ENCODE measurements around the gene TOM1L2.

Gene TOM1L2

GRCh38 chr17:17815062-17815406 is 157.2 kb downstream of the TOM1L2 start:
- peaks cover 60% of the 10 kb centered on the region for H3K36me3 ChIP-seq (ENCODE audit: control insufficient read depth, insufficient read depth, low read length)
- H3K27ac ChIP-seq (ENCODE audit: low read depth, low read length): no peak overlapping the region
- peaks cover 12% of the 10 kb centered on the region for H3K27me3 ChIP-seq (ENCODE audit: control insufficient read depth, insufficient read depth, low read length)
- H3K4me1 ChIP-seq (ENCODE audit: control insufficient read depth, insufficient read depth, low read length): peaks cover 17% of the 10 kb centered on the region
- H3K4me3 ChIP-seq (ENCODE audit: low read depth, low read length): no peak overlapping the region
- no peaks in the 10 kb centered on the region for H3K9me3 ChIP-seq (ENCODE audit: control insufficient read depth, insufficient read depth, low read length)
- no peak overlapping the region for H3K9ac ChIP-seq (ENCODE audit: low read depth, low read length)

GRCh38 chr17:17814162-17815061 is 157.8 kb downstream of the TOM1L2 start:
- H3K9me3 ChIP-seq (ENCODE audit: control insufficient read depth, insufficient read depth, low read length): no peaks in the 10 kb centered on the region
- H3K36me3 ChIP-seq (ENCODE audit: control insufficient read depth, insufficient read depth, low read length): peaks cover 56% of the 10 kb centered on the region
- H3K9ac ChIP-seq (ENCODE audit: low read depth, low read length): no peak overlapping the region
- H3K4me3 ChIP-seq (ENCODE audit: low read depth, low read length): no peak overlapping the region
- H3K27ac ChIP-seq (ENCODE audit: low read depth, low read length): no peak overlapping the region
- peaks cover 17% of the 10 kb centered on the region for H3K4me1 ChIP-seq (ENCODE audit: control insufficient read depth, insufficient read depth, low read length)
- H3K27me3 ChIP-seq (ENCODE audit: control insufficient read depth, insufficient read depth, low read length): peaks cover 16% of the 10 kb centered on the region

GRCh38 chr17:17813725-17814095 is 158.5 kb downstream of the TOM1L2 start:
- H3K27me3 ChIP-seq (ENCODE audit: control insufficient read depth, insufficient read depth, low read length): peaks cover 23% of the 10 kb centered on the region
- H3K36me3 ChIP-seq (ENCODE audit: control insufficient read depth, insufficient read depth, low read length): peaks cover 48% of the 10 kb centered on the region
- no peak overlapping the region for H3K4me3 ChIP-seq (ENCODE audit: low read depth, low read length)
- H3K9ac ChIP-seq (ENCODE audit: low read depth, low read length): no peak overlapping the region
- no peaks in the 10 kb centered on the region for H3K9me3 ChIP-seq (ENCODE audit: control insufficient read depth, insufficient read depth, low read length)
- no peak overlapping the region for H3K27ac ChIP-seq (ENCODE audit: low read depth, low read length)
- peaks cover 17% of the 10 kb centered on the region for H3K4me1 ChIP-seq (ENCODE audit: control insufficient read depth, insufficient read depth, low read length)

GRCh38 chr17:17813055-17813724 is 159.0 kb downstream of the TOM1L2 start:
- Histone ChIP-seq H3K4me3 (ENCODE audit: low read depth, low read length) (no peak overlapping the region), H3K4me1 (ENCODE audit: control insufficient read depth, insufficient read depth, low read length) (peaks cover 17% of the 10 kb centered on the region), H3K9ac (ENCODE audit: low read depth, low read length) (no peak overlapping the region), H3K27ac (ENCODE audit: low read depth, low read length) (no peak overlapping the region), H3K27me3 (ENCODE audit: control insufficient read depth, insufficient read depth, low read length) (peaks cover 27% of the 10 kb centered on the region), H3K36me3 (ENCODE audit: control insufficient read depth, insufficient read depth, low read length) (peaks cover 44% of the 10 kb centered on the region), H3K9me3 (ENCODE audit: control insufficient read depth, insufficient read depth, low read length) (no peaks in the 10 kb centered on the region)

- Histone ChIP-seq H3K27ac (ENCODE audit: low read depth, low read length) (no peak overlapping the region), H3K4me3 (ENCODE audit: low read depth, low read length) (no peak overlapping the region), H3K9me3 (ENCODE audit: control insufficient read depth, insufficient read depth, low read length) (no peaks in the 10 kb centered on the region), H3K9ac (ENCODE audit: low read depth, low read length) (no peak overlapping the region), H3K4me1 (ENCODE audit: control insufficient read depth, insufficient read depth, low read length) (peaks cover 14% of the 10 kb centered on the region), H3K27me3 (ENCODE audit: control insufficient read depth, insufficient read depth, low read length) (peaks cover 27% of the 10 kb centered on the region), H3K36me3 (ENCODE audit: control insufficient read depth, insufficient read depth, low read length) (peaks cover 40% of the 10 kb centered on the region)
These were observed 159.8 kb downstream of the TOM1L2 start for GRCh38 chr17:17812211-17813054.

- H3K27ac ChIP-seq (ENCODE audit: low read depth, low read length): no peak overlapping the region
- peaks cover 14% of the 10 kb centered on the region for H3K4me1 ChIP-seq (ENCODE audit: control insufficient read depth, insufficient read depth, low read length)
- H3K36me3 ChIP-seq (ENCODE audit: control insufficient read depth, insufficient read depth, low read length): peaks cover 32% of the 10 kb centered on the region
- no peaks in the 10 kb centered on the region for H3K9me3 ChIP-seq (ENCODE audit: control insufficient read depth, insufficient read depth, low read length)
- H3K27me3 ChIP-seq (ENCODE audit: control insufficient read depth, insufficient read depth, low read length): peaks cover 27% of the 10 kb centered on the region
- no peak overlapping the region for H3K4me3 ChIP-seq (ENCODE audit: low read depth, low read length)
- no peak overlapping the region for H3K9ac ChIP-seq (ENCODE audit: low read depth, low read length)
These were observed 160.6 kb downstream of the TOM1L2 start for GRCh38 chr17:17811381-17812210.

GRCh38 chr17:17810895-17811248 is 161.3 kb downstream of the TOM1L2 start:
- H3K4me3 ChIP-seq (ENCODE audit: low read depth, low read length): peak overlapping the region; percentile 59
- H3K36me3 ChIP-seq (ENCODE audit: control insufficient read depth, insufficient read depth, low read length): peaks cover 26% of the 10 kb centered on the region
- H3K9me3 ChIP-seq (ENCODE audit: control insufficient read depth, insufficient read depth, low read length): no peaks in the 10 kb centered on the region
- H3K27me3 ChIP-seq (ENCODE audit: control insufficient read depth, insufficient read depth, low read length): peaks cover 27% of the 10 kb centered on the region
- no peak overlapping the region for H3K9ac ChIP-seq (ENCODE audit: low read depth, low read length)
- H3K27ac ChIP-seq (ENCODE audit: low read depth, low read length): no peak overlapping the region
- peaks cover 14% of the 10 kb centered on the region for H3K4me1 ChIP-seq (ENCODE audit: control insufficient read depth, insufficient read depth, low read length)

- Histone ChIP-seq H3K27me3 (ENCODE audit: control insufficient read depth, insufficient read depth, low read length) (peaks cover 27% of the 10 kb centered on the region), H3K9ac (ENCODE audit: low read depth, low read length) (no peak overlapping the region), H3K36me3 (ENCODE audit: control insufficient read depth, insufficient read depth, low read length) (peaks cover 20% of the 10 kb centered on the region), H3K9me3 (ENCODE audit: control insufficient read depth, insufficient read depth, low read length) (no peaks in the 10 kb centered on the region), H3K4me1 (ENCODE audit: control insufficient read depth, insufficient read depth, low read length) (peaks cover 14% of the 10 kb centered on the region), H3K27ac (ENCODE audit: low read depth, low read length) (no peak overlapping the region), H3K4me3 (ENCODE audit: low read depth, low read length) (peak overlapping the region; percentile 59)
These were observed 161.9 kb downstream of the TOM1L2 start for GRCh38 chr17:17810084-17810894.

- Histone ChIP-seq H3K27ac (ENCODE audit: low read depth, low read length) (no peak overlapping the region), H3K4me1 (ENCODE audit: control insufficient read depth, insufficient read depth, low read length) (peaks cover 14% of the 10 kb centered on the region), H3K27me3 (ENCODE audit: control insufficient read depth, insufficient read depth, low read length) (peaks cover 27% of the 10 kb centered on the region), H3K4me3 (ENCODE audit: low read depth, low read length) (peak overlapping the region; percentile 59; the same call in 1 of the 2 replicates), H3K9ac (ENCODE audit: low read depth, low read length) (no peak overlapping the region), H3K9me3 (ENCODE audit: control insufficient read depth, insufficient read depth, low read length) (no peaks in the 10 kb centered on the region), H3K36me3 (ENCODE audit: control insufficient read depth, insufficient read depth, low read length) (peaks cover 14% of the 10 kb centered on the region)
These were observed 162.6 kb downstream of the TOM1L2 start for GRCh38 chr17:17809531-17810083.

All from HUES48 (cell line).